Activated T-cell treated with anti-CD3 and anti-CD28 coated beads, Interleukin-2, amount 50 U/mL, for 72 hours (primary cell): ENCODE results near the gene TMEM150B. TPM values are rescaled to one million over a fixed set of nuclear protein-coding genes. Genes with fewer than 3 reads are reported as not detected.
"Not testable (repeated sequence)": the region's sequence is repeated elsewhere in the genome, so short reads cannot be mapped to it uniquely, and the experiment has no call there.

Source experiments
- ATAC-seq, 2 donors: fragments of 150-1000 bp; cut with Tn5 transposase; replicated peaks in 1 of 2; 2 replicates each; pipeline ENCODE4 v1.10.0; 2021; ENCODE audit warnings: moderate library complexity in 2 of 2, mild to moderate bottlenecking in 1 of 2
- DNase-seq, 2 donors: peaks; one replicate each; pipeline ENCODE4 v3.0.0; 2021 to 2022; ENCODE audit warnings: mixed read lengths in 1 of 2
- H3K27ac Mint-ChIP-seq: one replicate; pipeline ENCODE4 v1.8.0; 2022; ENCODE audit warnings: mild to moderate bottlenecking, moderate library complexity, mixed read lengths
- H3K27me3 Mint-ChIP-seq: one replicate; pipeline ENCODE4 v1.8.0; 2022; ENCODE audit warnings: low read depth, mixed read lengths
- H3K36me3 Mint-ChIP-seq, 2 donors: one replicate each; pipeline ENCODE4 v1.8.0; 2022; ENCODE audit warnings: mixed read lengths in 2 of 2, mild to moderate bottlenecking in 1 of 2; ENCODE audit not compliant: insufficient read depth in 2 of 2
- H3K4me1 Mint-ChIP-seq: one replicate; pipeline ENCODE4 v1.8.0; 2022; ENCODE audit warnings: low read depth, mixed read lengths
- H3K4me3 Mint-ChIP-seq, 2 donors: one replicate each; pipeline ENCODE4 v1.8.0; 2022; ENCODE audit warnings: mild to moderate bottlenecking in 2 of 2, mixed read lengths in 2 of 2, moderate library complexity in 2 of 2
- H3K9me3 Mint-ChIP-seq, 2 donors: one replicate each; pipeline ENCODE4 v1.8.0; 2022; ENCODE audit warnings: mixed read lengths in 2 of 2
- total RNA-seq, 2 donors: library from RNA; stranded (reverse); gene quantifications; one replicate each; pipeline ENCODE4 v1.2.3, GENCODE V29; 2022

TMEM150B gene
- total RNA-seq, 2 donors from 2014 or later, result not detected

DNA sequence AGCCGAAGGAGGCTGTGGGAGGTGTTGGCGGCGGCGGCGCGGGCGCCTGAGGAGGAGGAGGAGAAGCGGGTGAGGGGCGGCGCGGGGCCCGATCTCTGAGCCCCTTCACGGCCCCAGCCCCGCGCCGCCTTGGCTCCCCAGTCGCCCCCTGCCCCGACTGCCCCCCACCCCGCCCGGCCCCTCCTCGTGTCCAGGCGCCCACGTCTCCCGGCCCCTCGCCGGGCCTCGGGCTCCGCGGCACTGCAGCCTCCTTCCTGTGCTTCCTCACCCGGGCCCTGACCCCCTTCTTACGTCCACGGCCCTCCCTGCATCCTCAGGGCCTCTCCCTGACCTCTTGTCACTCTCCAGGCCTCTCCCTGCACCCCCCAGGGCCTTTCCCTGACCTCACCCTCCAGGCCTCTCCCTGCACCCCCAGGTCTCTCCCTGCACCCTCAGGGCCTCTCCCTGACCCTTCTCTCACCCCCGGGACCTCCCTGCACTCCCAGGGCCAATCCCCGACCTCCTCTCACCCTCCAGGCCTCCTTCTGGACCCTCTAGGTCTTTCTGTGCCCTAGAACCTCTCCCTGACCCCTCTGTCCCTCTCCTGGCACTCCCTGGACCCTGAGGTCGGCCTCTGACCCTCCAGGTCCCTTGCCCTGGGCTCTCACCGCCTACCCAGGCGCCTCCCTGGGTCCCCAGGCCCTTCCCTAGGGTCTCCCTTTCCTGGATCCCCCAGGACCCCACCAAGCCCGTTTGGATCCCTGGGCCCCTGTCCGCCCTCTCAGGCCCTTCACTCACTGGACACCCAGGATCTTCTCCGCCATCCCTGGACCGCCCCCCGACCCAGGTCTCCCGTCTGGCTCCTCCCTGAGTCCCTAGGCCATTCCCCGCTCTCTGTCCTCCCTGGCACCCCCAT, 15.0 kb upstream of the TMEM150B start:
- DNase-seq (peak in 1 of 2 donors; percentile 7), ATAC-seq (no peak)
- Mint-ChIP-seq H3K4me3 (peak overlapping the region; percentile 84 to 88), H3K36me3 (peaks cover 5 to 8% of the 10 kb centered on the region in 2 donors), H3K27ac (peak overlapping the region; percentile 66), H3K4me1 (peaks cover 13% of the 10 kb centered on the region), H3K27me3 (peaks cover 8% of the 10 kb centered on the region), H3K9me3 (no peaks in the 10 kb centered on the region)

DNA sequence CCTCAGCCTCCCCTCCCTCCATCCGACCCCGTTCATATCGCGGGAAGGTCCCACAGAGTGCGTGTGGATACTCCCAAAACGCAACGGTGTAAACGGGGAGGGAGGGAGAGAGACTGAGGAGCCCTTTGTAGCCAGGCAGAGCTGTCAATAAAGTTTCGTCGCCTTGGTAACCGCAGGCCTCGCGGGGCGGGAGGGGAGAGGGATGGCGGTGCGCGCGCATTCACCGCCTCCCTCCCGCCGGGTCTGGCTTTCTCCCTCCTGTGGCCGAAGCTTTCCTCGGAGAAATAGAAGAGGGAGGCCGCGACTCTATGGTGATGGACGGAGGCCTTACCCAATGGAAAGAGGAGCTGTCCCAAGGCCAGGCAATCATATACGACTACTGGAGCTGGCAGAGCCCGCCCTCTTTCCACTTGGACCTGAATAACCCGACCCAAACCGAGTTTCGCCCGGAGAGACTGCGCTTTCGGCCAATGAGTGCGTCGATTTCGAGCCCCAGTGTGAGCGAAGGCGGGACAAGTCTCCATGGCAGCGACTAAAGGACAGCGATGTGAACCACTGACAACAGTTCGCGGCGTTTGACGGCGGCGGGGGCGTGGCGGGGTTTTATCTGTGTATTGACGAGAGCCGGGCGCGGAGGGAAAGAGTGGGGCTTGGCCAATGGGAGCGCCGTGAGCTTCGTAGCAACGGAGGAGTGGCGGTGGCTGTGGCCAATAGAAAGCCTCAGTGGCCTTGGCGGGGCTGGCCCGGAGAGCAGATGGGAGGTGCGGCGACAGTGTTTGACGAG, 14.2 kb upstream of the TMEM150B start, which contains the start of gene KMT5C:
Gene KMT5C, plus strand, starts transcription at position 772 of the 784 bp plus-strand sequence. CDS start 2,061 bp downstream, outside the sequence.
- Mint-ChIP-seq H3K9me3 (no peaks in the 10 kb centered on the region), H3K27me3 (peaks cover 8% of the 10 kb centered on the region), H3K4me1 (peaks cover 13% of the 10 kb centered on the region), H3K27ac (peak within 1 kb of the TSS; percentile 76), H3K36me3 (peaks cover 5 to 8% of the 10 kb centered on the region in 2 donors), H3K4me3 (peak within 1 kb of the TSS; percentile 84 to 88)
- DNase-seq (peak; percentile 100), ATAC-seq (peak; percentile 83 to 86)

- DNase-seq (no peak), ATAC-seq (no peak)
- Mint-ChIP-seq H3K9me3 (no peaks in the 10 kb centered on the region), H3K27me3 (peaks cover 8% of the 10 kb centered on the region), H3K4me1 (peaks cover 7% of the 10 kb centered on the region), H3K27ac (no peak overlapping the region), H3K4me3 (no peak overlapping the region), H3K36me3 (peaks cover 2 to 4% of the 10 kb centered on the region in 2 donors)
Observed at GRCh38 chr19:55336101-55336500, 11.0 kb upstream of the TMEM150B start.

DNA sequence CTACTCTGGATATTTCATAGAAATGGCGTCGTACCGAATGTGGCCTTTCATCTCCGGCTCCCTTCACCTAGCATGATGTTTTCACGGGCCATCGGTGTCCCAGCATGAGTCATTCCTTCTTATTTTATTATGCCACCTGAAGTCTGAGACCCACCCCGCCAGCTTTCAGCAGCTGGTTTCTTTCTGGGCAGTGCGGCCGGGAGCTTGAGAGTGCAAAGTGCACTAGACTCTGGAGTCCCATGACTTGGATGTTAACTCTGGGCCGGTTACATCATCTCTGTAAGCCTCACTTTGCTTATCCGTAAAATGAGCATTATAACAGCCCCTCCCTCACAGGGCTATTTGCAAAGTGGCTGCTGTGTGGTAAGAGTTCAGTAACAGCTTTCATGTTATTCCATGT, 8.7 kb upstream of the TMEM150B start:
- peaks cover 5% of the 10 kb centered on the region for H3K4me1 Mint-ChIP-seq
- no peak for DNase-seq
- H3K27ac Mint-ChIP-seq, result no peak overlapping the region
- no peaks in the 10 kb centered on the region for H3K9me3 Mint-ChIP-seq
- H3K27me3 Mint-ChIP-seq, result peaks cover 8% of the 10 kb centered on the region
- no peak for ATAC-seq
- no peaks in the 10 kb centered on the region for H3K36me3 Mint-ChIP-seq
- no peak overlapping the region for H3K4me3 Mint-ChIP-seq

GRCh38 chr19:55329791-55330190, 4.7 kb upstream of the TMEM150B start:
- not testable (repeated sequence) for H3K4me1 Mint-ChIP-seq, H3K27me3 Mint-ChIP-seq, DNase-seq, ATAC-seq, H3K4me3 Mint-ChIP-seq, H3K27ac Mint-ChIP-seq, H3K36me3 Mint-ChIP-seq, H3K9me3 Mint-ChIP-seq

GRCh38 chr19:55328774-55329318, 3.7 kb upstream of the TMEM150B start:
- not testable (repeated sequence) for H3K27ac Mint-ChIP-seq, ATAC-seq, H3K9me3 Mint-ChIP-seq, H3K36me3 Mint-ChIP-seq, H3K4me1 Mint-ChIP-seq, DNase-seq, H3K27me3 Mint-ChIP-seq, H3K4me3 Mint-ChIP-seq

GRCh38 chr19:55324662-55325061, 479 bp downstream of the TMEM150B start:
- H3K36me3 Mint-ChIP-seq, result no peaks in the 10 kb centered on the region
- no peak for DNase-seq
- no peaks in the 10 kb centered on the region for H3K4me1 Mint-ChIP-seq
- no peak for ATAC-seq
- H3K27me3 Mint-ChIP-seq, result peaks cover 21% of the 10 kb centered on the region
- no peak overlapping the region for H3K27ac Mint-ChIP-seq
- no peak overlapping the region for H3K4me3 Mint-ChIP-seq
- no peaks in the 10 kb centered on the region for H3K9me3 Mint-ChIP-seq

DNA sequence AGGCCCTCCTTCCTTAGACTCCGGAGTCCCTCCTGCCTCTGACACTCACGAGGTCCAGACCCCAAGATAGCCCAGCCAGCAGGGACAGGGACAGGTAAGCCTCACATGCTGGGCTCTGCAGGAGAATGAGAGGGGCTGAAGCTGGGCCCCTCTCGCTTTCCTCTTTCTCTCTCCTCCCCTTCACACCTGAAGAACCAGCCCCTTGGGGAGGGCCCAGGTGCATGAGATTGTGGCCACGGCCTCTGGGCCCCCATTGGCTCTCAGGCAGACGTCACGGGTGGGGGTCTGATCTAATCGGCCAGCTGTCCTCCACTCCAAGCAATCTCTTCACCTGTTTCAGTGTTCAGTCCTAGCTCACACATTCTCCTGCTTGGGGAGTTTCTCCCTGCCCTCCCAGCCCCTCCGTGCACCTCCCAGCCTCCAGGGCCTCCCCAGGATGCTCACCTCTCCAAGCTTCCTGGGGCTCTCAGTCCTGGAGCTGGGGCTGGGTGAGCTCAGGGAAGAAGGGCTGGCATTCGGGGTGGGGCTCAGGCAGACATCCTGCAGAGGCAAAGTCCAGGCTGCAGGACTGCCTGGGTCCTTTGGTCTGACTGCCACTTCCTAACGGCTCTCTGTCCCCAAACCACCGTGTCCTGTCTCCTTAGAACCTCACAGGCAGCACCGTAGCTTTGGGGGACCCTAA, 2.8 kb downstream of the TMEM150B start:
- no peak overlapping the region for H3K27ac Mint-ChIP-seq
- no peak overlapping the region for H3K4me3 Mint-ChIP-seq
- DNase-seq (no peak), ATAC-seq (no peak)
- H3K36me3 Mint-ChIP-seq, result no peaks in the 10 kb centered on the region
- H3K9me3 Mint-ChIP-seq, result no peaks in the 10 kb centered on the region
- H3K27me3 Mint-ChIP-seq, result peaks cover 21% of the 10 kb centered on the region
- H3K4me1 Mint-ChIP-seq, result no peaks in the 10 kb centered on the region

DNA sequence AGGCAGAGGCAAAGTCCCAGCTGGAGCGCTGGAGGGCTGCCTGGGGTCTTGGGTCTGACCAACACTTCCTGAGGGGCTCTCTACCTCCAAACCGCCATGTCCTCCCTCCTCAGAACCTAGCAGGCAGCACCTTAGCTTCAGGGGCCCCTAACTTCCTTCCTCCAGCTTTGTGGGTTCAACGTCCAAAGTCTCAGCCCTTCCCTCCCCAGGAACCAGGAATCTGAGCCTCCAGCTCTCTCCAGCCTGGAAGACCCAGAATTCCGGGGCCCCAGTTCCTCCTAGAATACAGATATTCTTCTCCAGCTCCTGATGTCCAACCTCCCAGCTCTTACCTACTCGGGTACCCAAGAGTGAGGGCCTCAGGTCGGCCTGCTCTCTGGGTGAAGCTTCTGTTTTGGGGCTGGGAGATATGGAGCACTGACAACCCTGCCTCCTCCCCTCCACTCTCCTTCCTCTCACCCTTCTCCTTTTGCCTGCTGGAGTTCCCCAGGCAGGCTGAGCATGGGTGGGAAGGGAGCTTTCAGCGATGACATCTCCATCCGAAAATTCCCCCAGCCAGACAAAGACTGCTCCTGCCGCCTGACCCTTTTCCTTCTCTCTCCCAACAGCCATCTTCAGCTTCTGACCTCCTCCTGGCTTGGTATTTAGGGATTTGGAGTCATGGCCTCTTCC, 3.5 kb downstream of the TMEM150B start:
- no peaks in the 10 kb centered on the region for H3K36me3 Mint-ChIP-seq
- no peak overlapping the region for H3K27ac Mint-ChIP-seq
- H3K27me3 Mint-ChIP-seq, result peaks cover 21% of the 10 kb centered on the region
- no peaks in the 10 kb centered on the region for H3K4me1 Mint-ChIP-seq
- no peak overlapping the region for H3K4me3 Mint-ChIP-seq
- ATAC-seq (no peak), DNase-seq (no peak)
- no peaks in the 10 kb centered on the region for H3K9me3 Mint-ChIP-seq

DNA sequence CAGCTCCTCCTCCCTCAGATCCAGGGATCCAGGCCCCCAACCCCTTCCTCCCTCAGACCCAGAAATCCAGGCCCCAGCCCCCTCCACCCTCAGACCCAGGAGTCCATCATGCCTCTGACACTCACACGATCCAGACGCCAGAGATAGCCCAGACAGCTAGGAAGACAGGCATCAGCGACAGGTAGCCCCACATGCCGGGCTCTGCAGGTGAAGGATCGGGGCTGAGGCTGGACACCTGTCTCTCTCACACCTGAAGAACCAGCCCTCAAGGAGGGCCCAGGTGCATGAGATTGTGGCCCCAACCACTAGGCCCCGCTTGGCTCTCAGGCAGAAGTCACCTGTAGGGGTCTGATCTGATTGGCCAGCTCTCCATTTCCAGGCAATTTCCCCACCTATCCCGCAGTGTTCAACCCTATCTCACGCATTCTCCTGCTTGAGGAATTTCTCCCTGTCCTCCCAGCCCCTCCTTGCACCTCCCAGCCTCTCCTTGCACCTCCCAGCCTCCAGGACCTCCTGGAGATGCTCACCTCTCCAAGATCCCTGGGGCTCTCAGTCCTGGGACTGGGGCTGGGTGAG, 4.2 kb downstream of the TMEM150B start:
- no peaks in the 10 kb centered on the region for H3K9me3 Mint-ChIP-seq
- ATAC-seq (no peak), DNase-seq (no peak)
- H3K36me3 Mint-ChIP-seq, result no peaks in the 10 kb centered on the region
- H3K4me3 Mint-ChIP-seq, result no peak overlapping the region
- no peak overlapping the region for H3K27ac Mint-ChIP-seq
- peaks cover 21% of the 10 kb centered on the region for H3K27me3 Mint-ChIP-seq
- no peaks in the 10 kb centered on the region for H3K4me1 Mint-ChIP-seq

GRCh38 chr19:55319785-55320184, 5.4 kb downstream of the TMEM150B start:
- H3K27me3 Mint-ChIP-seq, result peaks cover 17% of the 10 kb centered on the region
- H3K9me3 Mint-ChIP-seq, result no peaks in the 10 kb centered on the region
- H3K36me3 Mint-ChIP-seq, result no peaks in the 10 kb centered on the region
- H3K27ac Mint-ChIP-seq, result no peak overlapping the region
- ATAC-seq, result no peak
- no peak for DNase-seq
- no peak overlapping the region for H3K4me3 Mint-ChIP-seq
- no peaks in the 10 kb centered on the region for H3K4me1 Mint-ChIP-seq

DNA sequence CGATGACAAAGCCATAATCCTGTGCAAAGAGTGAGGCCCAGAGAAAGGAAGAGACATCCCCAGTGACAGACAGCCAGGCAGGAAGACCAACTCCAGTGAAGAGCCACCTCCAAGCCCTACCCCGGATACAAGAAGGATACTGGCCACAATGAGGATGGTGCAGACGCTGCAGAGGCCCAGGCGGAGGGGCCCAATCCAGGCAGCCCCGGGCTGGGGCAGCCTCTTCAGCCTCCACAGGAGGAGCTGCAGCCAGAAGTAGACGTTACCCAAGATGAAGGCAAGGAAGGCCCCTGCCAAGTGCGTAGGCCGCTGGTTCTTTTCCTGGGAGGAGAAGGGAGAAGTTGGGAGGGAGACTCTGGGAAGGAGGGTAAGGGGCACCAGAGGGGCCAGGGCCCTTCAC, 8.5 kb downstream of the TMEM150B start:
- DNase-seq (no peak), ATAC-seq (no peak)
- no peak overlapping the region for H3K4me3 Mint-ChIP-seq
- H3K9me3 Mint-ChIP-seq, result no peaks in the 10 kb centered on the region
- no peak overlapping the region for H3K27ac Mint-ChIP-seq
- H3K27me3 Mint-ChIP-seq, result peaks cover 2% of the 10 kb centered on the region
- no peaks in the 10 kb centered on the region for H3K36me3 Mint-ChIP-seq
- H3K4me1 Mint-ChIP-seq, result no peaks in the 10 kb centered on the region
